Measurements from ENCODE around the gene WIPF2.

WIPF2 gene

GRCh38 chr17:40191237-40192208, 27.6 kb upstream of the WIPF2 start (continued):
- peak; percentile 88; the same call in 1 of the 2 replicates for TF ChIP-seq ZNF561 (tag by site-specific recombination; IDR thresholded peaks at IDR 0.05; ENCODE audit: borderline replicate concordance)
- TF ChIP-seq SP3 (tag by site-specific recombination; IDR thresholded peaks at IDR 0.05), result 0 out of 2 replicates have a peak, but pooled peaks have one; percentile 44
- TF ChIP-seq BCL11A (tag by site-specific recombination; IDR thresholded peaks at IDR 0.05; ENCODE audit: low read depth), result peak; percentile 53; the same call in 1 of the 2 replicates
- no peak for TF ChIP-seq ZBTB7A (tag by site-specific recombination; IDR thresholded peaks at IDR 0.05; ENCODE audit: low read depth)
- TF ChIP-seq ZIC2 (tag by site-specific recombination; IDR thresholded peaks at IDR 0.05), result peak; percentile 87
- TF ChIP-seq ZNF768 (tag by site-specific recombination; IDR thresholded peaks at IDR 0.05), result no peak
- TF ChIP-seq ZFHX2 (tag by site-specific recombination; conservative IDR thresholded peaks at IDR 0.05), result peak; percentile 78
- TF ChIP-seq ZNF2 (tag by site-specific recombination; IDR thresholded peaks at IDR 0.05), result peak; percentile 93
- no peak for TF ChIP-seq AEBP2 (tag by site-specific recombination; IDR thresholded peaks at IDR 0.05; ENCODE audit: borderline replicate concordance)
- TF ChIP-seq ZNF449 (tag by site-specific recombination; IDR thresholded peaks at IDR 0.05), result peak; percentile 77
- TF ChIP-seq ZBTB8A (tag by site-specific recombination; IDR thresholded peaks at IDR 0.05), result peak; percentile 85
- peak; percentile 78 for TF ChIP-seq EGR2 (tag by site-specific recombination; IDR thresholded peaks at IDR 0.05; ENCODE audit: low read depth)
- peak; percentile 75 for TF ChIP-seq SP7 (tag by site-specific recombination; IDR thresholded peaks at IDR 0.05)
- peak; percentile 63 for TF ChIP-seq GLIS1 (tag by site-specific recombination; IDR thresholded peaks at IDR 0.05)
- TF ChIP-seq ZNF23 (tag by site-specific recombination; IDR thresholded peaks at IDR 0.05; ENCODE audit: borderline replicate concordance), result no peak
- peak; percentile 48; the same call in 1 of the 2 replicates for TF ChIP-seq PRDM10 (tag by site-specific recombination; IDR thresholded peaks at IDR 0.05)
- peak; percentile 32 for TF ChIP-seq SP2 (tag by site-specific recombination; IDR thresholded peaks at IDR 0.05)
- TF ChIP-seq ZNF239 (tag by site-specific recombination; IDR thresholded peaks at IDR 0.05), result no peak
- peak; percentile 43 for TF ChIP-seq KLF17 (tag by site-specific recombination; IDR thresholded peaks at IDR 0.05)
- peak; percentile 55; the same call in 1 of the 2 replicates for TF ChIP-seq PATZ1 (tag by site-specific recombination; IDR thresholded peaks at IDR 0.05)
- TF ChIP-seq ZBTB21 (tag by site-specific recombination; IDR thresholded peaks at IDR 0.05), result 0 out of 2 replicates have a peak, but pooled peaks have one; percentile 11
- TF ChIP-seq ZBTB26 (tag by site-specific recombination; optimal IDR thresholded peaks at IDR 0.05), result peak; percentile 40
- 0 out of 2 replicates have a peak, but pooled peaks have one; percentile 10 for TF ChIP-seq ZNF600 (tag by site-specific recombination; IDR thresholded peaks at IDR 0.05)
- peak; percentile 52 for TF ChIP-seq WT1 (tag by site-specific recombination; IDR thresholded peaks at IDR 0.05)
- TF ChIP-seq ZBTB20 (tag by site-specific recombination; IDR thresholded peaks at IDR 0.05), result peak; percentile 55; the same call in 1 of the 2 replicates
- TF ChIP-seq ZNF335 (tag by site-specific recombination; conservative IDR thresholded peaks at IDR 0.05), result peak; percentile 68
- TF ChIP-seq ZNF423 (tag by site-specific recombination; IDR thresholded peaks at IDR 0.05), result peak; percentile 55; the same call in 1 of the 2 replicates
- TF ChIP-seq ZBTB17 (tag by site-specific recombination; IDR thresholded peaks at IDR 0.05), result peak; percentile 62; the same call in 1 of the 2 replicates
